NCI-H1417 treated with DMSO at 0.1 percent for 48 hours (cell line): ENCODE data around the gene TRAPPC6A.

Experiments
- DNase-seq: peaks from one replicate; lab custom pipeline; 2025; lab: John Stamatoyannopoulos, UW

TRAPPC6A gene

GRCh38 chr19:45163751-45164460, 14.1 kb downstream of the TRAPPC6A start:
- DNase-seq: no peak

GRCh38 chr19:45163156-45163555, 14.9 kb downstream of the TRAPPC6A start:
- no peak for DNase-seq

- DNase-seq: no peak
These were observed 15.4 kb downstream of the TRAPPC6A start for GRCh38 chr19:45162608-45163143.

- DNase-seq: no peak
These were observed 16.1 kb downstream of the TRAPPC6A start for GRCh38 chr19:45161738-45162607.

- DNase-seq: no peak
These were observed 16.9 kb downstream of the TRAPPC6A start, which contains the start of gene NKPD1 for GRCh38 chr19:45160870-45161737. Gene NKPD1 (minus strand): TSS chr19:45160982. CDS start chr19:45160150, 832 bp downstream.

DNA sequence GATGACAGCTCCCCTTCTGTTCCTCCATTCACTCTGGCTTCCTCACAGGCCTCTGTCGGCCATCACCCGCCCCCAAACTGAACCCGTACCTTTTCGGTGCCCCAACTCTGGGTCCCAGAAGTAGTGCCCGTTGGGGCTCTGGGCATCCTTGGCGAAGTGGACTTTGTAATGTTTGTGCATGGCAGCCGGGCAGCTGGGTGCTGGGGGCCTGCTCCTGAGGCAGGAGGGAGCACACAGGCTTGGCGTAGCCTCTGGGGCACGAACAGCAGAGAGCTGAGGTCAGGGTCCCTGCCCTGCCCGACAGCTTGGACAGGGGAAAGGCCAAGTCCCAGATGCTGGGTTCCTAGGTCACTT, 18.1 kb downstream of the TRAPPC6A start:
- DNase-seq: no peak

DNA sequence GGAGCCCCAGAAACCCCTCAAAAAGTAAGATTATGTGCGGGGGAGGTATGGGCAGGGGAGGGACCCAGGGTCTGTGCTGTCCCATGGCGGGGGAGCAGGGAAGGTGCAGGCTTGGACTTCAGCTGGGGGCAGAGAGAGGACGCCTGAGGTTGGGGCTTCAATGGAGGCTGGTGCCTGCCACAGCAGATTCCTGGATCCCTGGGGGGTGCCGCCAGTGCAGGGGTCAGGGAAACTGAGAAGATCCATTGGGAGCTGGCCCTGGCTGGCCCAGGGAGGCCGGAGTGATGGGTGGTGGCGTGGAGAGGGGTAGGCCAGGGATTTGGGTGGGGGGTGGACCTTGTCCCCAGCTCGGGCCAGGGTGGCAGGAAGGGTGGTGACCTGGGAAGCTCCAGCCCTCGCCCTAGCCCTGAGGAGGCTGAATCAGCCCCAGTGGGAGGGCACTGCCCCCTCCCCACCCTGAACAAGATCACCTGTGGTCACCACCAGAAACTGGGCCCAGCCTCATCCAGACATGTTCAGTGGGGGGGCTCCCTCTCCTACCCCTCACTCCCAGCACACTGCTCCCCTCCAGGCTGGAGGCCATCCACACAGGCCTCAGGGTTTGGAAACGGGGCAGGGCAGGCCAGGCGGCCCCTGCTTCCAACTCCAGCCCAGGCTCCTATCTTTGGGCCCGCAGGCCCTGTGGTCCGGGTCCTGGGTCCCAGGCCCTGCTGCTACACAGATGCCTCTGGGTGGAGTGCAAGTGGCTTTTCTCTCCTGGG, 18.6 kb downstream of the TRAPPC6A start:
- no peak for DNase-seq

- DNase-seq: no peak
These were observed 19.4 kb downstream of the TRAPPC6A start for GRCh38 chr19:45158503-45159209.

DNA sequence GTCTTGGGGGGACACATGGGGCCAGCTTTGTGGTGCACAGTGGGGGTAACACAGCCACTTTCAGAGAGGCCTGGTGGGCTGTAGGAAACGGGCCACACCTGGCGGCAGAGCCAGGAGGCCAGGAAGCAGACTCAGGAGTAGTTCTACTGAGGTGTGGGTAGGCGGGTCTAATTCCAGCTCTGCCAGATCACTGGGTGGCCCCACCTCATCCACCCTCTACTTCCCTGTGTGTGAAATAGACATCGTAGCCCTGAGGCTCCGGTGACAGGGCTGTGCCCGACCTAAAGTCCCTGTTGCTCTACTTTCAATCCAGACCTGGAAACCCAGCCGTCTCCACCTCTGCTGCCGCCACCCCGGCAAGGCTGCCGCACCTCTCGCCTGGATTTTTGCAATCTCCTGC, 21.3 kb downstream of the TRAPPC6A start:
- no peak for DNase-seq

- no peak for DNase-seq
These were observed 21.9 kb downstream of the TRAPPC6A start for GRCh38 chr19:45156011-45156630.

DNA sequence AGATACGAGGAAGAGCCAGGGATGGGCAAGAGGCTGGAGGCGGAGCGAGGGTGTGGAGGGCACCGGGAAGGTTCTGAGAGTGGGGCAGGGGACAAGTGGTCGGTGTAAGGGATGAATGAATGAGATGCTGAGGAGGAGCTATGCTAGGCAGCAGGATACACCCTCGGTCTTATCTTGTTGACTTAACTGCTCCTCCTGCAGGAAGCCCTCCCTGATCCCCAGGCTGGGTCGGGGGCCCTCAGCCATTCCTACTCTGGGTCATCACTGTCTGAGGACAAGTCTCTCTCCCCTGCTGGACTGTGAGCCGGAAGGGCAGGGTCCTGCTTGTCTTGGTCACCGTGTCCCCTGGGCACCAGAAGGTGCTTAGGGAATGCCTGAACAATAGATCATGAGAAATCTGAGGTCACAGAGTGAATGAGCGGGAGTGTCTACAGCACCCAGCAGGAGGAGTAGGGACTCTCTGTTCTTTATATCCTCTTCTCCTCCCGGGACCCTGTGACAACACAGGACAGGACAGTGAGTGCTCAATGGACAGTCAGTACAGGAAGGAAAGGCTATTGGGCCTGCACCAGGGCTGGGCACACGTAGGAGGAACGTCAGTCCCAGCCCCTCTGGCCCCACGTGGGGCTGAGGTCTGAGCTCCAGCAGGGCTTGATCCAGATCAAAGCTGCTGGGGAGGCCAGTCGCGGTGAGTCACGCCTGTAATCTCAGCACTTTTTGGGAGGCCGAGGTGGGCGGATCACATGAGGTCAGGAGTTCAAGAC, 23.8 kb downstream of the TRAPPC6A start:
- DNase-seq: no peak

GRCh38 chr19:45153339-45154063, 24.5 kb downstream of the TRAPPC6A start:
- DNase-seq: peak; percentile 34

DNA sequence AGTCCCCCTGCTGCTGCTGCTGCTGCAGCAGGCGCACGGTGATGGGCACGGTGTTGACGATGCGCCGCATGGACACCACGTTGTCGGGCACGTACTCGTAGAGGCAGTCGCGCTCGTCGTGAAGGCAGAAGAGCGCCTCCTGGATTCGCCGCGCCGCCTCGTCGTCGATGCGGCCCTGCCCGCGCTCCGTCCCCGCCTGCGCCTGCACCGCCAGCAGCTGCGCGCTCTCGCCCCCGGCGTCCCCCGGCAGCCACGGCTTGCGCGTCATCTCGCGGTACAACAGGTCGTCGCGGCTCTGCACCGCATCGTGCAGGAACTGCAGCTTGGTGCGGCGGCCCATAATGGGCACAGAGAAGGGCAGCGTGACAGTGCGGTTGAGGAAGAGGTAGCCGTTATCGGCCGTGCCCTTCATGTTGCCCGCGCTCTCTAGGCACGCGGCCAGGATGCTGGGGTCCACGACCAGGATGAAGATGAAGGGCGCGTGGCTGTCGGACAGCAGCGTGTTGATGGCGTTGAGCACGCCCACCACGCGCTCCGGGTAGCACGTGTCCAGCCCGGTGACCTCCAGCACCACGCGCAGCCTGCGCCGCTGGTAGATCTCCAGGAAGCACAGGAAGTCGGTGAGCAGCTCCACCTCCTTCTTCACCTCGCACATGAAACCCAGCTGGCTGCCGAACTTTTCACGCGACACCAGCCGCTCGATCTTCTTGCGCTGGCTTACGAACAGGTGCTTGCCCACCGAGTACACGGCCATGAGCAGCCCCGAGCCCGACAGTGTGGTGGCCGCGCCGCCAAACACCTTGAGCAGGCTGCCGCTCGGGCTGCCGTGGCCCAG, 25.3 kb downstream of the TRAPPC6A start:
- DNase-seq: peak; percentile 28

- DNase-seq: no peak
These were observed 26.1 kb downstream of the TRAPPC6A start for GRCh38 chr19:45151821-45152503.

GRCh38 chr19:45151320-45151719, 26.7 kb downstream of the TRAPPC6A start:
- DNase-seq: no peak

- DNase-seq: no peak
These were observed 27.2 kb downstream of the TRAPPC6A start for GRCh38 chr19:45150751-45151281.

DNA sequence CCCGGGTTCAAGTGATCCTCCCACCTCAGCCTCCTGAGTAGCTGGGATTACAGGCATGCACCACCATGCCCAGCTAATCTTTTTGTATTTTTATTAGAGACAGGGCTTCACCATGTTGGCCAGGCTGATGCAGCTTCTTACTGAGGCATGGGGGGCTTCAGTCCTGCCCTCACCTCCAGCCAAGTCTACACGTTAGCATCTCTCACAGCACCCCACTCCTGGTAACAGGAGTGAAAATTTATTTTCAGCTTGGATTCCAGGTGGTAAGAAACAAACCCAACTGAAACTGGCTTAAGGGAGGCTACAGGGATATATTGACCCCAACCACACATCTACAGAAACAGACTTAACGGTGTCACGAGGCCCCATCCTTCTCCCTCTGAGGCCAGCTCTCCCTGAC, 27.9 kb downstream of the TRAPPC6A start:
- DNase-seq: no peak
